GM12892 (cell line): ENCODE results near the gene CSF1.

Experiments used
- DNase-seq: peaks from one replicate; pipeline ENCODE4 v3.0.0; 2011; ENCODE audit not compliant: insufficient read length
- FAIRE-seq: peaks from 2 replicates; lab custom pipeline; 2011; peaks lifted over from hg19 to GRCh38; lab: Jason Lieb, UNC
- POLR2A ChIP-seq: IDR thresholded peaks from 2 replicates; pipeline ENCODE4 v1.6.1; 2011; ENCODE audit warnings: low read depth, low read length, control low read depth
- POLR2AphosphoS5 ChIP-seq: IDR thresholded peaks from 2 replicates; pipeline ENCODE4 v1.6.1; 2011; ENCODE audit warnings: low read depth, low read length, control low read depth
- TAF1 ChIP-seq: IDR thresholded peaks from 2 replicates; pipeline ENCODE4 v1.6.1; 2011; ENCODE audit warnings: low read depth, mild to moderate bottlenecking, control low read depth, low read length, borderline replicate concordance

The CSF1 gene

GRCh38 chr1:109979489-109980091 lies 68.9 kb downstream of the CSF1 start:
- FAIRE-seq, result no peak

More at GRCh38 chr1:109979489-109980091, 68.9 kb downstream of the CSF1 start:
- TF ChIP-seq POLR2A (no peak), TAF1 (no peak), POLR2AphosphoS5 (no peak)
- DNase-seq, result no peak
